Body of pancreas (tissue), 4 donors: Measurements from ENCODE around the gene VWC2L.

Experiments
- CTCF ChIP-seq, 7 experiments: fragments of 450-650 bp in 4 of 7; fragments of 200-600 bp in 3 of 7; sonication (generic) in 3 of 7; IDR thresholded peaks; one replicate each; pipeline ENCODE4 v1.5.1; 2016 to 2019; ENCODE audit warnings: antibody characterized with exemption in 7 of 7
- POLR2A ChIP-seq, 3 donors: fragments of 450-650 bp; IDR thresholded peaks; one replicate each; pipeline ENCODE4 v1.6.1; 2016; ENCODE audit warnings: antibody characterized with exemption in 3 of 3, mild to moderate bottlenecking in 2 of 3

GRCh38 chr2:214365549-214365948, 45.3 kb upstream of the VWC2L start:
- no peak for TF ChIP-seq CTCF (IDR thresholded peaks at IDR 0.05)
- no peak for TF ChIP-seq POLR2A (IDR thresholded peaks at IDR 0.05)
